Tongue (tissue), 2 donors: ENCODE results near the gene SOHLH1. TPM values are rescaled to one million over a fixed set of nuclear protein-coding genes. Genes with fewer than 3 reads are reported as not detected.
"Not testable (repeated sequence)": the region's sequence is repeated elsewhere in the genome, so short reads cannot be mapped to it uniquely, and the experiment has no call there.

ENCODE experiments used
- DNase-seq: peaks from one replicate; pipeline ENCODE4 v3.0.0-alpha.2; 2015
- total RNA-seq: library from RNA; depleted of rRNA; stranded (reverse); fragments of >200 nt; gene quantifications from one replicate; pipeline ENCODE4 v1.2.3, GENCODE V29; 2014

SOHLH1 gene
- total RNA-seq, 1 donor from 2014 or later: not detected

DNA sequence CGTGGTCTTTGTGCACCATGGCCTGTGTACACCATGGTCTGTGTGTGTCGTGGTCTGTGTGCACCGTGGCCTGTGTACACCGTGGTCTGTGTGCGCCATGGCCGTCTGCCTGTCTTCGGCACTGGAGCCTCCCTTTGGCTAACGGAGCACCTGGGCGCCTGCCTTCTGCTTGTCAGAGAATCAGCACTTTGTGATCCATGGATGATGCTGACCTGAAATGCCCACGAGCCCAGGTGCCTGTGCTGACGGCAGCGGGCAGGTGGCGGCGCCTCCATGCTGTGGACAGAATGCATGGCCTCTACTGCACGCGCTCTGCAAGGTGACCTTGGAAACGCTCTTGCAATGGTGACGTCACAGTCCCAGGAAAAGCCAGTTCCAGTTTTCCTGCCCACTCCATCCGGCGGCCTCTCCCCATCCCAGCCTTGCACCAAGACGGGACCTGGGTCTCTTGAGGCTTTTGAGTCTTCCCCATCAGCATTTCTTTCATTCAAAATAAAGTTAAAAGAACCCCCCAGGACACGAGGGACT, 21.6 kb downstream of the SOHLH1 start:
- no peak for DNase-seq

- no peak for DNase-seq
Measured at GRCh38 chr9:135676891-135677290, 22.4 kb downstream of the SOHLH1 start.

DNA sequence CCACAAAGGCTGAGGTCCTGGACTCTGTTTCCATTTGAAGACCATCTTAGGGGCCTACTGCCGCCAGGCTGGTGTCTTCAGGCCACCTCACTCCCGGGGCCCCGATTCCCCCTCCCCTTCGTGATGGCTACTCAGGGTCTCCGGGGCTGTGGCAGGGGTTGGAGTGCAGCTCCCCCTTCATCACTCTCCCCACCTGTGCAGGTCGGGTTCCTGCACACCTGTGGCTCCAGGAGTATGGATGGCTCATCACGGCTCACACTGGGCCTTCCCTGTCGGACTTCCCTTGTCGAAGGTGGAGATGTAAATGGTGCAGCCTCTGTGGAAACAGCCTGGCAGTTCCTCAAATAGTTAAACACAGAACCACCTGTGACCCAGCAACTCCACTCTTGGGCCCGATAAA, 24.3 kb downstream of the SOHLH1 start:
- no peak for DNase-seq

GRCh38 chr9:135673941-135674340, 25.3 kb downstream of the SOHLH1 start:
- DNase-seq: no peak

DNA sequence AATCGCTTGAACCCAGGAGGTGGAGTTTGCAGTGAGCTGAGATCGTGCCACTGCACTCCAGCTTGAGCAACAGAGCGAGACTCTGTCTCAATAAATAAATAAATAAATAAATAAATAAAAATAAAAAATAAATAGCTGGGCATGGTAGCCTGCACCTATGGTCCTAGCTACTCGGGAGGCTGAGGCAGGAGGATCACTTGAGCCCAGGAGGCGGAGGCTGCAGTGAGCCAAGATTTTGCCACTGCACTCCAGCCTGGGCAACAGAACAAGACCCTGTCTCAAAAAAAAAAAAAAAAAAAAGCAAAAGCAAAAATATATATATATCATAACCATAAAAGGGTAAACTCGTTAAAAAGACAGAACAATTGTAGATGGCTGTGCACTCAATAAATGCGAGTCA, 26.5 kb downstream of the SOHLH1 start:
- not testable (repeated sequence) for DNase-seq

DNA sequence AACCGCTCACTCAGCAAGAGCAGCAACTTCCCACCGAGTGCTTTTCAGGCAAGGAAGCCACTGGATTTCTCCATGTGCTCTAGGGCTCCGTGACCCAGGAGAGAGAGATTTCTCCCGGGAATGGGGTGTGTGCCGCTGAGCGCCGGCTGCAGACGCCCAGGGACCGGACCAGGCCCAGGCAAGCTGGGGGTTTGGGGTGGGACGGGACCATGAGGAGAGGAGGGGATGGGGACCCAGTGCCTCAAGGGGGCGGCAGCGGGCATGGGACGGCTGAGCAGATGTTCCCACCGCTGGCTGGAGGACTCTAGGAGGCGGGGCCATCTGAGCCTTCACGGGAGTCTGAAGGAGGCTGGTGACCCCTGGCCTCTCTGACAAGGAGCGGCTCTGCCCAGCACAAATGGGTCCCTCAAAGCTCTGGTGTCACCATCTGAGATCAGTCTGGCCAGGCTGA, 27.7 kb downstream of the SOHLH1 start:
- DNase-seq: no peak

DNA sequence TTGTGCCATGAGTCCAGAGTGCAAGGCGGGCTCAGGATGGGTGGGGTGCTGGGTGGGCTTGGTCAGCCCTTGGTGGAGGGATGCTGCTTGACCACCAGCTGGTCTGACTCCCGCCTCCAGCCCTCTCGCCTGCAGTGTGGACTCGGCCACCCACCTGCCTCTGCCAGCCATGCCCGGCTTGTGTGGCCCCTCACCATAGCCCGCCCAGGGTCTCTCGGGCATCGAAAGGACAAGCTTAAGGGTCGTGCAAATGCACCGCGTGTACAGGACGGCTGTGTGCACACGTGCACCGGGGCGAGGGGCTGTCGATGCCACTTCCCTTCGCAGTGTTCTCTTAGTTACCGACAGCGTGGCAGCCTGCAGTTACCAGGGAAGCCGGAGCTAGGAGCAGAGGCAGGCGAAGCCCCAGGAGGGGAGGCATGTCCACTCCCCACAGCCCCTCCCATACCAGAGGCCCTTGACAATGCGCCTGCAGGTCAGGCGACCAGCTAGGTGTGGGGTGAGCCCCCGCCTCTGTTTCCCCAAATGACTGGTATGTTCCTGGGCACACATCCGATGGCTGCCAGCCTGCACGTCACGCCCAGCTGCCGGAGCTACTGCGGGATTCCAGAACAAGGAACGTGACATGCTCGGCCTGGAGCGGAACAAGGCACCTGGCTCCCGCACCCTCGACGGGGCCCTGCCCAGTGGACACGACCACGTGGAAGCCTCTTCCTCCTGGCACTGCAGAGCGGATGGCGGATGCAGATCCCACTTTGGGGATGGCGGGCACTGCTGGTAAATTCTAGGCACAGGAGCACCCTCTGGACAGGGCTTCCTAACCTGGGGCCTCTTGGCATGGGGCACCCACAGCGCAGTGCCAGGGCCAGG, 28.3 kb downstream of the SOHLH1 start:
- no peak for DNase-seq

- no peak for DNase-seq
Measured at GRCh38 chr9:135669616-135670285, 29.5 kb downstream of the SOHLH1 start.

GRCh38 chr9:135669018-135669417, 30.3 kb downstream of the SOHLH1 start:
- DNase-seq: not testable (repeated sequence)

DNA sequence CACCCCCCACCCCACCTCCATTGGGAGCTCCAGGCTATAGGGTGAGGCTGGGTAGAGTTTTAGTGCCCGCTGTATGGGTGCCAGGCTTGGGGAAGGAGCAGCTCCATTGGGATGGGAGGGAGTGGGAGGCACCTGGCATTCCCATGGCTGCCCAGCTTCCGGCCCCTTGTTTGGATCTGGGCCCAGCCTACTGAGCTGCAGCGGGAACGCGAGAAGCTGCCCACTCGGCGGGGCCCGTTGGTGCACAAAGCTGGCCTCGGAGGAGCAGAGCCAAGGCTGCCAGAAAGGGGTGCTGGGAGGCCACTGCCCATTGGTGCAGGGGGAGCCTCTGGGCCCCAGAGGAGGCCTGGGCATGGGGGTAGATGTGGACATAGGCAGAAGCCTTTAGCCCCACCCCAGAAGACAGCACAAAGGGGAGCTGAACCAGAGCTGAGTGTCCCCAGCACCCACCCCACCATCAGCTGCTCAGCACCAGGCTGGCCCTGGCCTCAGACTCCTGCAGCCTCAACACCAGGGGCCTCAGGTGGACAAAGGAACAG, 31.7 kb downstream of the SOHLH1 start:
- DNase-seq: no peak

- no peak for DNase-seq
Measured at GRCh38 chr9:135666534-135667462, 32.5 kb downstream of the SOHLH1 start.

DNA sequence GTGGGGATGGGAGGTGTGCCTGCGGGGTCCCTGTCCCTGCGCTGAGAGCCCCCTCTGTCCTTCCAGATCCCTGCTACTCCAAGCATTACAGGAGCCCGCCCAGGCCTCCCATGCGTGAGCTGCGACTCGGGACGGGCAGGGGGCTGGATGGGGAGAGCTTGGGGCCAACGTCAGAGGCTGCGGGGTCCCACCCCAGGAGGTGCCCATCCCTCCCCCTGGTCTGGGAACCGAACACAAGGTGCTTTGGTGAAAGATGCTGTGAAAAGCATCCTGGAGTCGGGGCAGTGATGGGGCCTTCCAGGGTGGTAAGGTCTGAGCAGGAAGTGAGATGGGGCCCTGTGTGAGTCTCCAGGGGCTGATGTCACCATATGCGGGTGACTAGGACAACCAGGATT, 33.5 kb downstream of the SOHLH1 start:
- no peak for DNase-seq

GRCh38 chr9:135664801-135665794, 34.2 kb downstream of the SOHLH1 start:
- DNase-seq: no peak

- DNase-seq: no peak
Measured at GRCh38 chr9:135664266-135664665, 35.0 kb downstream of the SOHLH1 start.

GRCh38 chr9:135663857-135664256, 35.4 kb downstream of the SOHLH1 start:
- DNase-seq: no peak

- no peak for DNase-seq
Measured at GRCh38 chr9:135663451-135663770, 35.9 kb downstream of the SOHLH1 start.

DNA sequence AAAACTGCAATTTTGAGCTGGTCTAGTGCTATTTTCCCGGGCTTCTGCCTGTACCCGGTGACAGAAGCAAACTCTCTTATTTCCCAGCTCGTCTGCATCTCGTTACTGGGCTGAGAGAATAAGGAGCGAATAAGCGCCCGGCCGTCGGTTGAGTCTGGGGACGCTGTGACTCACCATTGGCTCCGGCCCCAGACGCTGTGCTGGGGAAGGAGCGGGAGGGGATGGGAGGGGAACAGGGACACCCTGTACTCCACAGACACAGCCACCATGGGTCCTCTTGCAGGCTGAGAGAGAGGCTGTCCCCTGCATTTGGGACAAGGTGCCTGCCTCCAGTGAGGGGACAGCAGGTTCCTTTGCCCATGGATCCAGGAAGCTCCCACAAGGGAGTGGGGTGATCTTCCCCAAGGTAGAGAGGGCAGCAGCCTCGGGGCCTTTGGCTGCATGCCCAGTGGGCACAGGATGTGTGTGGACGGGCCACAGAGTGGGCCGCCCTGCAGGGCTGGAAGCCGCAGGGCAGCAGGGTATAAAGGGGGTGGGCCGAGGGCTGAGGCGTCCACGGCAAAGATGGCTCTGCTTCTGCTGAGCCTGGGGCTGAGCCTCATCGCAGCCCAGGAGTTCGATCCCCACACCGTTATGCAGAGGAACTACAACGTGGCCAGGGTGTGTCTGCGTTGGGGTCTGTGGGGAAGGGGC, 36.4 kb downstream of the SOHLH1 start, which contains the start of gene LCN9:
LCN9 (plus strand) TSS at position 552 of the 693 bp plus-strand sequence; CDS start at position 565, 13 bp downstream.
- peak; percentile 81 for DNase-seq

GRCh38 chr9:135661816-135662560, 37.3 kb downstream of the SOHLH1 start:
- peak; percentile 48 for DNase-seq

GRCh38 chr9:135660407-135660806, 38.9 kb downstream of the SOHLH1 start:
- DNase-seq: no peak
